Measurements from ENCODE around the gene LRMDA. TPM values are rescaled to one million over a fixed set of nuclear protein-coding genes. Genes with fewer than 3 reads are reported as not detected.

Gene LRMDA
- total RNA-seq, 4 donors from 2014 or later = 2.2 to 7.8 (median 4.5) TPM

DNA sequence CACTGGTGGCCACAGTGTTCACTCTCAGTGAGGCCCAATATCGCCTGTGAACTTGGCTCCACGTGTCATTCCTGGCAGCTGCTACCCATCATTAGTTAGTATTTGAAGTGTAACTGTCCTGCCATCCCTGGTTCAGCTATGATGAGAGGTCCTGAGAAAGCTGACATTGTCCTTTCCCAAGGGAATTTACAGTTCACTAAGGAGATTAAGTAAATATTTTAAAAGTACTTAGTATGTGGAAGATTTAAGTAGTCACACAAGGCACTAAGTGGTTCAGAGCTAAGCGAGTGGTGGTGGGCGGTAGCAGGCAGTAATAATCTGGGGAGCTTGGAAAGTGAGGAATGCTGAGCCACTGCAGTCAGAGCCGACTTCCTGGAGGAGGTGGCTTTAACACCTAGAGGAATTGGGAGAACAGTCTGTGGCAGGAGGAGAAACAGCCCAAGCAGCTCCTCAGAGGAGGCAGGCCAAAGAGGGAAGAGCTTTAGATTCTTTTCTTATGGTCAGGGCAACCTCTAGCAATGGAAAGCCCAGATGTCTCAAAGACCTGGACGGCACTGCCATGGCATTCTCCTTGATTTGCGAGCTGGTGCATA, 519.7 kb downstream of the LRMDA start:
- 80 to 94% methylated on average over 3 to 7 of the region's 7 CpGs for WGBS, 2 donors (ENCODE audit: low coverage in 1 of 2)
- intact Hi-C loops (cut with DNase I; ENCODE audit: low total_unique reads) = no loop called here
- no peak overlapping the region for H3K4me3 ChIP-seq
- H3K27ac ChIP-seq = no peak overlapping the region
- no peaks in the 10 kb centered on the region for H3K9me3 ChIP-seq
- no peaks in the 10 kb centered on the region for H3K4me1 ChIP-seq
- H3K36me3 ChIP-seq = no peaks in the 10 kb centered on the region
- DNase-seq = no peak
- H3K27me3 ChIP-seq = no peaks in the 10 kb centered on the region
- TF ChIP-seq, protein P1, sequence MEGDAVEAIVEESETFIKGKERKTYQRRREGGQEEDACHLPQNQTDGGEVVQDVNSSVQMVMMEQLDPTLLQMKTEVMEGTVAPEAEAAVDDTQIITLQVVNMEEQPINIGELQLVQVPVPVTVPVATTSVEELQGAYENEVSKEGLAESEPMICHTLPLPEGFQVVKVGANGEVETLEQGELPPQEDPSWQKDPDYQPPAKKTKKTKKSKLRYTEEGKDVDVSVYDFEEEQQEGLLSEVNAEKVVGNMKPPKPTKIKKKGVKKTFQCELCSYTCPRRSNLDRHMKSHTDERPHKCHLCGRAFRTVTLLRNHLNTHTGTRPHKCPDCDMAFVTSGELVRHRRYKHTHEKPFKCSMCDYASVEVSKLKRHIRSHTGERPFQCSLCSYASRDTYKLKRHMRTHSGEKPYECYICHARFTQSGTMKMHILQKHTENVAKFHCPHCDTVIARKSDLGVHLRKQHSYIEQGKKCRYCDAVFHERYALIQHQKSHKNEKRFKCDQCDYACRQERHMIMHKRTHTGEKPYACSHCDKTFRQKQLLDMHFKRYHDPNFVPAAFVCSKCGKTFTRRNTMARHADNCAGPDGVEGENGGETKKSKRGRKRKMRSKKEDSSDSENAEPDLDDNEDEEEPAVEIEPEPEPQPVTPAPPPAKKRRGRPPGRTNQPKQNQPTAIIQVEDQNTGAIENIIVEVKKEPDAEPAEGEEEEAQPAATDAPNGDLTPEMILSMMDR (IDR thresholded peaks at IDR 0.05) = no peak
- TF ChIP-seq EP300 (IDR thresholded peaks at IDR 0.05; ENCODE audit: low read depth) (no peak), POLR2A (IDR thresholded peaks at IDR 0.05) (no peak), POLR2AphosphoS5 (IDR thresholded peaks at IDR 0.05) (no peak)
- in situ Hi-C loops (cut with MboI; ENCODE audit: low pct_ligation_motif_present in 1 of 4, low pct_unique_long_range_greater_than_20kb in 1 of 4, low sequenced_read_pairs in 3 of 4) = no loop called here

DNA sequence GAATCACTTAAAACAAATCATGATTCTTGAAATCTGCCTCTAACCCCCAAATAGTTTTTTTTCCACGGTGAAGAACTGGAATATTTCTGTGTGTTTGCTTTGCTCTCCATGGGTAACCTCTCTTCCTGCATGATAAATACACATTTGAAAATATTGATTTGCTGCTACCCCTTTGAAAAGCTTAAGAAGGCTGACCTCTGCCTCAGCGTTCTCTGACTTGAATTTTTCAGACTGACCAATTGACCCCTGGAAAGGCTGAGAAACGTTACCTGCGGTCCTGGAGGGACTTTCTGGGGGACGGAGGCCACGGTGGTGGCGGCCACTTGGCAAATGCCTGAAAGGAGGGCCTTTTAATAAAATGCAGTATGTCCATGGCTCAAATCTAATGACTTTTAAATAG, 520.2 kb downstream of the LRMDA start:
- H3K4me3 ChIP-seq = no peak overlapping the region

DNA sequence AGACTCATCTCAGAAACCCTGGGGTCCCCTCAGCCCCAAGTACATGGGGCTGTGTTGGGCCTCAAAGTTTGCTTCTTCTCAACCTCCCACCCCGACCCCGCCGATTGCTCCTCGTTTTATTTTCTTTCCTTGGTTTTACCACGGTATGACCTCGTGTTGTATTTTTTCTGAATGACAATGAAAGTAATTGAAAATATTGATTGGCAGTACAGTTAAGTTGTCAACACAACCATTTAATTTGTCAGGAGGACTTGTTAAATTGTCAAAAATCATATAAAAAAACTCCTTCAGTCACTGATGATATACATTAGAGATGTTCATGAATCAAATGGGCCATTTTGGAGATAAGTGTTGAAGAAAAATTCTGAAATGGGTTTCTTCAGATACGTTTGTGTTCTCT, 520.7 kb downstream of the LRMDA start:
- no peak overlapping the region for H3K27ac ChIP-seq
- 87 to 88% methylated on average over 6 to 7 of the region's 7 CpGs for WGBS, 2 donors (ENCODE audit: low coverage in 1 of 2)
- intact Hi-C loops (cut with DNase I; ENCODE audit: low total_unique reads) = no loop called here

More for the DNA sequence above, 520.2 kb downstream of the LRMDA start:
- intact Hi-C loops (cut with DNase I; ENCODE audit: low total_unique reads) (no loop called here), in situ Hi-C loops (cut with MboI; ENCODE audit: low pct_ligation_motif_present in 1 of 4, low pct_unique_long_range_greater_than_20kb in 1 of 4, low sequenced_read_pairs in 3 of 4) (no loop called here)
- Histone ChIP-seq H3K27me3 (no peaks in the 10 kb centered on the region), H3K27ac (no peak overlapping the region), H3K36me3 (no peaks in the 10 kb centered on the region), H3K9me3 (no peaks in the 10 kb centered on the region), H3K4me1 (no peaks in the 10 kb centered on the region)
- no peak for DNase-seq
- 70 to 90% methylated on average over 2 to 7 of the region's 7 CpGs for WGBS, 2 donors (ENCODE audit: low coverage in 1 of 2)
- TF ChIP-seq, protein P1 (IDR thresholded peaks at IDR 0.05) = no peak
- TF ChIP-seq EP300 (IDR thresholded peaks at IDR 0.05; ENCODE audit: low read depth) (no peak), POLR2AphosphoS5 (IDR thresholded peaks at IDR 0.05) (no peak), POLR2A (IDR thresholded peaks at IDR 0.05) (no peak)

DNA sequence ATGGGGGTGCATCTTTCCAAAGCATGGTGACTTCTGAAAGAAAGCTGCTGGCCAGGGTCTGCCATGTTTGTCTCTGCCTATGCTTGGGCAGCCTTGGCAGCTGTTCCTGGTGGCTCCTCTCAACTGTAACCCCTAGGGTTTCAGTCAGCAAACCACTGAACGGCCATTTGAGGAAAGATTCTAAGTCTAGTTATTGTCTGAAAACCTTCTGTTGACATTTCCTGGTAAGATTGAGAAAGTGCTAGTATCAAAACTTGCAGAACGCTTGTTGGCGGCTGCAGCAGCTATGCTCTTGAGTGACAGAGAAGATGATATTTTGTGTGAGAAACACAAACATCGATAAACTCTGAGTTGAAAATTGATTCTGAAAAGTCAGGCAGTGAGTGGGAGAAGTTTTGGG, 523.1 kb downstream of the LRMDA start:
- intact Hi-C loops (cut with DNase I; ENCODE audit: low total_unique reads) = no loop called here
- H3K36me3 ChIP-seq = no peaks in the 10 kb centered on the region
- no peak overlapping the region for H3K27ac ChIP-seq
- no peak for TF ChIP-seq EP300 (IDR thresholded peaks at IDR 0.05; ENCODE audit: low read depth)
- no peak for TF ChIP-seq POLR2A (IDR thresholded peaks at IDR 0.05)
- TF ChIP-seq, protein P1 (IDR thresholded peaks at IDR 0.05) = no peak
- no peak for TF ChIP-seq POLR2AphosphoS5 (IDR thresholded peaks at IDR 0.05)
- no peak overlapping the region for H3K4me3 ChIP-seq
- H3K4me1 ChIP-seq = no peaks in the 10 kb centered on the region
- no peaks in the 10 kb centered on the region for H3K27me3 ChIP-seq
- no peaks in the 10 kb centered on the region for H3K9me3 ChIP-seq
- no peak for DNase-seq
- WGBS, 2 donors (ENCODE audit: low coverage in 1 of 2) = 78 to 81% methylated on average over 4 of the region's 4 CpGs
- in situ Hi-C loops (cut with MboI; ENCODE audit: low pct_ligation_motif_present in 1 of 4, low pct_unique_long_range_greater_than_20kb in 1 of 4, low sequenced_read_pairs in 3 of 4) = no loop called here

More for the DNA sequence above, 520.7 kb downstream of the LRMDA start:
- no peak overlapping the region for H3K4me3 ChIP-seq
- in situ Hi-C loops (cut with MboI; ENCODE audit: low pct_ligation_motif_present in 1 of 4, low pct_unique_long_range_greater_than_20kb in 1 of 4, low sequenced_read_pairs in 3 of 4) = no loop called here
- no peaks in the 10 kb centered on the region for H3K27me3 ChIP-seq
- H3K4me1 ChIP-seq = no peaks in the 10 kb centered on the region
- TF ChIP-seq EP300 (IDR thresholded peaks at IDR 0.05; ENCODE audit: low read depth) (no peak), POLR2AphosphoS5 (IDR thresholded peaks at IDR 0.05) (no peak), POLR2A (IDR thresholded peaks at IDR 0.05) (no peak)
- TF ChIP-seq, protein P1 (IDR thresholded peaks at IDR 0.05) = no peak
- H3K36me3 ChIP-seq = no peaks in the 10 kb centered on the region
- H3K9me3 ChIP-seq = no peaks in the 10 kb centered on the region
- no peak for DNase-seq

Measured in transverse colon (tissue), 4 donors.